Skin of body (tissue), 2 donors: ENCODE measurements around the gene ANKRD22. TPM values are rescaled to one million over a fixed set of nuclear protein-coding genes. Genes with fewer than 3 reads are reported as not detected.
"Not testable (repeated sequence)": the region's sequence is repeated elsewhere in the genome, so short reads cannot be mapped to it uniquely, and the experiment has no call there.

Source experiments
- DNase-seq: peaks from one replicate; lab custom pipeline; 2025; lab: John Stamatoyannopoulos, UW
- total RNA-seq: library from RNA; depleted of rRNA; stranded (reverse); fragments of >200 nt; gene quantifications from one replicate; pipeline ENCODE4 v1.2.3, GENCODE V29; 2014

The ANKRD22 gene
- total RNA-seq, 1 donor from 2014 or later, result 14.9 TPM

GRCh38 chr10:88837632-88838031, 14.0 kb downstream of the ANKRD22 start:
- DNase-seq, result not testable (repeated sequence)

GRCh38 chr10:88835910-88836221, 15.8 kb downstream of the ANKRD22 start:
- DNase-seq, result no peak

GRCh38 chr10:88835096-88835909, 16.3 kb downstream of the ANKRD22 start:
- peak; percentile 84 for DNase-seq

- DNase-seq, result no peak
Measured at GRCh38 chr10:88833723-88834122, 17.9 kb downstream of the ANKRD22 start.

- no peak for DNase-seq
Measured at GRCh38 chr10:88833156-88833555, 18.5 kb downstream of the ANKRD22 start.

- no peak for DNase-seq
Measured at GRCh38 chr10:88832376-88832775, 19.3 kb downstream of the ANKRD22 start.

- DNase-seq, result no peak
Measured at GRCh38 chr10:88831709-88832108, 19.9 kb downstream of the ANKRD22 start.

- no peak for DNase-seq
Measured at GRCh38 chr10:88830643-88831268, 20.9 kb downstream of the ANKRD22 start.

- DNase-seq, result no peak
Measured at GRCh38 chr10:88828310-88828709, 23.3 kb downstream of the ANKRD22 start.

GRCh38 chr10:88827671-88828070, 24.0 kb downstream of the ANKRD22 start:
- no peak for DNase-seq

- DNase-seq, result no peak
Measured at GRCh38 chr10:88826388-88826787, 25.3 kb downstream of the ANKRD22 start.

- DNase-seq, result peak; percentile 83
Measured at GRCh38 chr10:88820748-88821401, 30.8 kb downstream of the ANKRD22 start.

GRCh38 chr10:88819290-88819689, 32.4 kb downstream of the ANKRD22 start:
- DNase-seq, result no peak

- no peak for DNase-seq
Measured at GRCh38 chr10:88813200-88813599, 38.4 kb downstream of the ANKRD22 start.

- DNase-seq, result no peak
Measured at GRCh38 chr10:88810196-88810961, 41.3 kb downstream of the ANKRD22 start.

- DNase-seq, result no peak
Measured at GRCh38 chr10:88809621-88810020, 42.0 kb downstream of the ANKRD22 start.

GRCh38 chr10:88805924-88806323, 45.7 kb downstream of the ANKRD22 start:
- no peak for DNase-seq

GRCh38 chr10:88805361-88805760, 46.3 kb downstream of the ANKRD22 start:
- no peak for DNase-seq

- DNase-seq, result no peak
Measured at GRCh38 chr10:88804083-88804812, 47.4 kb downstream of the ANKRD22 start.

GRCh38 chr10:88803641-88804040, 48.0 kb downstream of the ANKRD22 start:
- no peak for DNase-seq
